Endothelial cell of hepatic sinusoid (primary cell): ENCODE results near the gene SPDEF.

Experiments used
- in situ Hi-C: cut with HindIII; loops from 2 replicates; pipeline ENCODE4 v1.10.0; 2017; ENCODE audit warnings: low sequenced_read_pairs

The SPDEF gene

DNA sequence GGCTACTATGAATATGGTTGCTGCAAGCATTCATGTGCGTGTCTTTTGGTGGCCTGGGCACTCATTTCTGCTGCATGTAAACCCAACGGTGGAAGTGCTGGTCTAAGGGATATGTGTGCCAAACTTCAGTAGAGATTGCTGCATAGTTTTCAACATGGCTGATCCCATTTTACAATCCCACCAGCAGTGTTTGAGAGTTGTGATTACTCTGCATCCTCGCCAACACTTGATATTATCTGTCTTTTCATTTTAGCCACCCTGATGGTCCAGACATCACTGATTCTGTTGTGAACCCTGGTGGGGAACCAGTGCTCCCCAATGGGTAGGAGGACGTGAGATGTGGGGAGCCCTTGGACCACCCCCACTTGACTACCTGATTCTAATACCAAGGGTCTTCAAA, 62.8 kb downstream of the SPDEF start:
- in situ Hi-C loops = no loop called here

DNA sequence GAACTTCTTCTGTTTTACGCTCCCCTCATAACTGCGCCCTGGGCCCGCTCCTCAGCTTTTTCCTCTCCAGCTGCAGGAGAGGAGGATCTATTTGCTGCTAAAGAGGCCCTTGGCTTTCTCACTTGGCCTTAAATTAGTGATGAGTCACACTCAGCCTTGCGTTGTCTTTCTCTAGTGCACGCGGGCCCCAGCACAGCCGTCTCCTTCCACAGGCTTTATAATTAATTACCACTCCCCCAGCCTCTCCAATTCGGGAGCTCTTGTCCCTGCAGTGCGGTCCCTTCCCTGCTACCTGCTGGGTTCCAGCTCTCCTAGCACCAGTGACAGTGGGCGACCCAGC, 65.1 kb downstream of the SPDEF start:
- in situ Hi-C loops = no loop called here

GRCh38 chr6:34490390-34491090, 65.6 kb downstream of the SPDEF start:
- in situ Hi-C loops = no loop called here

DNA sequence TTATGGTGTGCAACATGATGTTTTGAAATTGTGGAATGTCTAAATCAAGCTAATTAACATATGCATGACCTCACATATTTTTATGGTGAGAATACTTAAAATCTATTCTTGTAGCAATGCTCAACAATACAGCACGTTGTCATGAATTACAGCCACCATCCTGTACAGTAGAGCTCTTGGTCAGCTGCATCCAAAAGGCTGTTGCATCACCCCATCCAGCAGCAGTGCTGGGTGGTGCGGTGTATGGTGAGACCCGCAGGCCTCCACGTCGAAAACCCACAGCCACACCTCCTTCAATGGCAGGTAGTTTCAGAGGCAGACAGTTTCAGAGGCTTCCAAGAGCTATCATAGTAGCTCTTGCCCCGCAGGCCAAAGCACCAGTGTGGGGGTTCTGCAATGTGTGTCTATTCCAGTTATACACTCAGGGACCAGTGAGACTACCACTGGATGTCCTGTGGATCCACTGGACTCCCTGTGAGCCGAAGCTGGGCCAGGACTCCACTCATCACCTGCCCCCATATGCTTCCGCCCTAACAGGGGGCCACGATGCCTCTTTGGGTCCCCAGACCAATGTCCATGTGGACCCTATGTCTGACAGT, 66.8 kb downstream of the SPDEF start:
- in situ Hi-C loops = no loop called here
